GM19438 (cell line): ENCODE data around the gene TMEM169.
A peak's percentile ranks its signal among the peaks of the same experiment; 100 is the strongest.
"Not testable (repeated sequence)": the region's sequence is repeated elsewhere in the genome, so short reads cannot be mapped to it uniquely, and the experiment has no call there.

ENCODE experiments used
- ATAC-seq: cut with Tn5 transposase; IDR thresholded peaks from one replicate; pipeline ENCODE4 v1.9.1; 2021; ENCODE audit warnings: low read depth; ENCODE audit not compliant: unreplicated experiment

TMEM169 gene

DNA sequence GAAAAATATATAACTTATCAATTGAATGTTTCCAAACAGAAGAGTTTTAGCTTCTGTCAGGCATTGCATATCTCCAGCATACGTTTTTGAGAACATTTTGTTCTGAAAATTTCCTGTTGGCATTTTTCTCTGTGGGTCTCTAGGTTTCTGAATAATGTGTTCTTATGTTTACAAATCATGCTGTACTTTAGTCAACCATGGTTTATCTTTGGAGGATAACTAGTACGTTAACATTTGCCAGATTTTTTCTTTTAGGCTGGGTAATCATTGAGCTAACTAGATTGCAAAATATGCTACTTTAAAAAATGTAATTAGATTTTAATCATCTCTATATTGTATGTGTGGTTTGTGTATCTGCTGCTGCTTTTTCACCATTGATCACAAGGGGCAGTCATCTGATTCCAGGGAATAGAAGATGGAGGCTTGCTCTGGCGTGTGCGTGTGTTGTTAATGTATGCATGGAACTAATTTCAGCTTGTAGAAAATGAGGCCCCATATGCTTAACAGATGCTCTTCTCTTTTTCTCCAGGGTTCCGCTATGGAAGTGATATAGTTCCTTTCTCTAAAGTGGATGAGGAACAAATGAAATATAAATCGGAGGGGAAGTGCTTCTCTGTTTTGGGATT is 48.7 kb downstream of the TMEM169 start:
- no peak for ATAC-seq

DNA sequence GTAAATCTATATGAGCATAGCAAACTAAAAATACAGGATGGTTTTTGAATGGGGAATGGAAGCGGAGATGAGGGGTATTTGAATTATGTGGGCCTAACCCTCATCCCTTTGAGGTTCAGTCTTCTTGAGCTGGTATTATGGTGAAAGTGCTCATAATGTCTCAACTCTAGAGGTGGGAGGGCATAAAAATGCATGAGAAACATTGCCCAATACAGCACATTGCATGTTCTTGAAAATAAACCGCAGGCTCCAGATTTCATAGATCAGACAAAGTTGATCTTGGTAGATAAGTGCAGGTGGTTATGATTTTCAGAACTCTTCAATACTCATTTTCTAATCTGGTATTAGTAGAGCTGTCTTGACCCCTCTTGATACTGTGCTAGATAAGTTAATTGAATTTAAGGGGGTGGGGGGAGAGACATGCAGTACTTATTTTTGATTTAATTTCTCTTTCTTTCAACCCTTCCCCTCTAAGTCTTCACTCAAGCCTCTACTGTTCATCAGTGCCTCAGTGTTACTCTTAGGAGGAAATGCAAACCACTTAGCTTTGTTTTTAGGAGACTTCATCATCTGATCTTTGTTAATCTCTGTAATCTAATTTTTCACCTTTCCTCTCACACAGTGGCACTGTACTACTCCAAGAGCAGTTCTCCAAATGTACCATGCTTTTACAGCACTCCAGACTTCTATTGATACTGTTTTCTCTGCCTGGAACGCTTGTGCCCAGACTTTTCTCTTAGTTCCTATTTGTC is 49.6 kb downstream of the TMEM169 start:
- ATAC-seq = no peak

DNA sequence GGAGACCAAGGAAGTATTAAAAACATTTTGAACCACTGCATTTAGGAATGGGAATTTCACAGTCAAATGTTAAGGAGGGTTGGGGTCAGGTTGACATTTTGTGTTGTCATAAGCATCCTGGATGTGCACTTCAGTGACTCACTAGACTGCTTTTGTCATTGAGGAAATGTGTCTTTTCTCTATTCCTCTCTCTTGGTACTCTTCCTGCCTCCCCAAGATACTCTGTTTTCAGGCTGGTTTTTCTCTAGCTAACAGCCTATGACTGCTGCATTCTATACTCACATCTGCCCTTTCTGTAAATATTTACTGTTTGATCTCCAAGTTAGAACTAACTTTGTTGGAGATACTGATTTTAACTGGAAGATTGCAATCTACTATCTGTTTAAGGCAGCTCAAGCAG is 50.9 kb downstream of the TMEM169 start:
- no peak for ATAC-seq

DNA sequence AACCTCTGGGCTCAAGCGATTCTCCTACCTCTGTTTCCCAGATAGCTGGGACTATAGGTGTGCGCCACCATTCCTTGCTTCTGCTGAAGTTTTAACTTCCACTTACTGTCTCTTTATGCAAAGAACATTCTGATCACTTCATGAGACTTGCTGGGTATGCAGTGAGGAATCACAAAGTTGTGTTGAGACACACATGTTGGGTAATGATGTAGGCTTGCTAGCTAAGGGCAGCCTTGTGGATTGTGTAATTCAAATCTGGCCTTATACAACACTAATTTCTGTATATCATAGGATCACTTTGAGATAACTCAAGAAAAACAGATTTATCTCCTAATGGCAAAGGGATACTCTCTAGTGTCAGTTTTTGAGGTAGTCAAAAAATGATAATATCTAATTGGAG is 51.7 kb downstream of the TMEM169 start:
- ATAC-seq = no peak

DNA sequence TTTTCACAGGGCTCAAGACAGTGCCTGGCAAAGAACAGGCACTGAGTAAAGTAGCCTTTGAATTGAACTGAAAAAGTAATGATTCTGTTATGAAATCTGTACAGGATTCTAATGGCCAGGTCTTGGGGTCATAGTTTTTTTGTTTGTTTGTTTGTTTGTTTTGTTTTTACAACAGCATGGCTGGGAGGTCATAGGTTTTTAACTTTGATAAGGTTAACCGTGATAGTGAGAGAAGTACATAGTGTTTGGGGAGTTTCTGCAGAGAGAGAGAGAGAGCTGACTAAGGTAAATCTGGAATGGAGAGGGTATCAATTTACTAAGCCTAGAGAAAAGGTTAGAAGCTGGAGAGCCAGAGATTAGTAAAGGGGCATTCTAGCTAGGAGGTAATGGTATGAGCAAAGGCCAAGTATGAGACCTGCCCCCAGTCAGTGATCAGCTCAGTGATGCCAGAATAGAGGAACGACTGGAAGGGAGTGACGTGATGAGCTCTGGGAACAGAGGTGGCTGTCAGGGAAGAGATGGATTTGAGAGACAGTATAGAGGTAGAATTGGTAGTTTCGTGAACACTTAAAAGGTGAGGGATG is 53.3 kb downstream of the TMEM169 start:
- ATAC-seq = no peak

DNA sequence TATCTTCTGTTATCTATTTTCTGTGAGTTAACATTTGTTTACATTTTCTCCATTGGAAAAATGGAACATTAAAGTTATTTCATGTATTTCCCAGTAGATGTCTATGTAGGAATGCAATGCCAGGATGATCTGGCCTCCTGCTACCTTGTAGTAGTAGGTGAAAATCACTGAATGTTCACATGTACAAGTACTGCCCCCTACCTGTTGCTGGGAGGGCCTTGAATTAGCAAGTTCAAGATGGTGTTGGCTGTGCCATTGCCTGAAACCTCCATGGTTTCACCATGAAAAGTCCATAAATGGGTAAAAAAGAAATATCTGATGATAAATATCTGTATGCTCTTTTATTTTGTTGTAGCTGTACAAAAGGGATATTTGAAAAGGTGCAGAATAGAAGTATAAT is 58.2 kb downstream of the TMEM169 start:
- no peak for ATAC-seq

DNA sequence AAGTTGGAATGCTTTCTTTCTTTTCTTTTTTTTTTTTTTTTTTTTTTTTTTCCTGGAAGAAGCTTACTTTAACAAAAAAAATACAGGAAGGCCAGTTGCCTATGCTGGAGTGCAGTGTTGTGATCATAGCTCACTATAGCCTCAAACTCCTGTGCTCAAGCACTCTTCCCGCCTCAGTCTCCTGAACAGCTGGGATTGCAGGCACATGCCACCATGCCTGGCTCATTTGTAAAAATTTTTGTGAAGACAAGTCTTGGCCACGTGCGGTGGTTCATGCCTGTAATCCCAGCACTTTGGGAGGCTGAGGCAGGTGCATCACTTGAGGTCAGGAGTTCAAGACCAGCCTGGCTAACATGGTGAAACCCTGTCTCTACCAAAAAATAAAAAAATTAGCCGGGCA is 59.8 kb downstream of the TMEM169 start:
- not testable (repeated sequence) for ATAC-seq

DNA sequence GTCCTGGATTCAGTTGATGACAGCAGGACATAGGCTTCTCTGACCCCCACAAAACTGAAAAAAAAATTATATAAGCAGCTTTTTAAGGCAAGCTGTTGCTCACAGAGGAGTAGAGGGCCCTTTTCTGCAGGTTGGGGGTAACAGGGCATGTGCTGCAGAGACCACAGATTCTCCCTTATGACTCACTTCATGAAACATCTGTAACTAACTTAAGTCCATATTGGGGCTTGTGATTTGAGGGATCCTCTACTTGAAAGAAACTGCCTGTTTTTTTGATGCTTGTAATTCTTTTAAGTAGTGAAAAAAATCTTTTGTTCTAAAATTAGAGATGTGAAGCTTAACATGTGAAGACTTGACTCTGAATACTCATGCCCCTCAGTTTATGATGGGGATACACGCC is 60.8 kb downstream of the TMEM169 start:
- peak; percentile 98 for ATAC-seq

DNA sequence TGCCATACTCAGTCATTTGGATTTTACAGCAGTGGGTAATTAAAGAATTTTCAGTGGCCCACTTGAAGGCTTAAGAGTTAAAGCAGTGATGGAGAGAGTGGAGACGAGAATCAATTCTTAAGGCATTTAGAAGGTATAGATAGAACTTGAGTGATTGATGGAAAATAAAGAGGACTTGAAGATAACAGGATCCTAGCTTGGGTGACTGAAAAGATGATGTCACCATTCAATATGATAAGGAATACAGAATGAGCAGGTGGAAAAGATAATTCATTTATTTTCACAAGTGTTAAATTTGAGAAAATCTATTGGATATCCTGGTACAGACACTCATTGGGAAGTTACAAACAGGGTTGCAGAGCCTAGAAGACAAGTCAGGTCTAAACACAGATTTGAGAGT is 62.7 kb downstream of the TMEM169 start:
- no peak for ATAC-seq

DNA sequence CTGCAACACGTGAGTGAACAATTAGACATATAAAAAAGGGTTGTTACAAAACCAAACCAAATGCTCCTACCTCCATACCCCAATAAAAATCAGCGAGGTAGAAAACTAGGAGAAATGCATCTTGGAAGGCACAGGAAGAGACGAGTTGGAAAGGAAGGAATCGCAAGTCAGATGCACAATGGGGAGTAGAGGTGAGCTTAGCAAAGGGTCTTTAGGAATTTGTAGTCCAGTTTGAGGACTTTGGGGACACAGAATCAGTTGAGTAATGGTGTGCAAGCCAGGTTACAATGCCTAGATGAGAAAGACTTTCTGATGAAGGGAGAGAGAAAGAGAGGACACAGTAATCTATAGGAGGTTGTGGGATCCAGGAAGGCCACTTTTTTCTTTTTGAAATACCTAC is 63.1 kb downstream of the TMEM169 start:
- no peak for ATAC-seq

DNA sequence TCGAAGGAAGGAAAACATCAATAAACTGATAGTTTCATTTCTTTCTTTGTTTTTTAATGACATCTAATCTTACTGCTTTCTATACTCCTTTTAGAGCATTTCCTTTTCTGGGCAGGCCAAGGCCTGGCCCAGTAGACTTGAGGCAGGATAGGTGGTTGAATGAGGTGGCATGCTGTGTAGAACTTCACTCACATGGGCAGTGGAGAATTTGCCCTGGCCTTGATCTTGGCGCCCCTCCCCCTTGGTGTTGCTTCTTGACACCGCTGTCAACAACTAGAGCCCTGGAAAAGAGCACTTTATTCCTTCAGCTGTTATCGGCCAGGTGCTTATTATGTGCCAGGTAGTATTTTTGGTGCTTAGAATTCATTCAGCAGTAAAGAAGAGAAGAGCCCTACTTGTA is 64.9 kb downstream of the TMEM169 start:
- no peak for ATAC-seq

DNA sequence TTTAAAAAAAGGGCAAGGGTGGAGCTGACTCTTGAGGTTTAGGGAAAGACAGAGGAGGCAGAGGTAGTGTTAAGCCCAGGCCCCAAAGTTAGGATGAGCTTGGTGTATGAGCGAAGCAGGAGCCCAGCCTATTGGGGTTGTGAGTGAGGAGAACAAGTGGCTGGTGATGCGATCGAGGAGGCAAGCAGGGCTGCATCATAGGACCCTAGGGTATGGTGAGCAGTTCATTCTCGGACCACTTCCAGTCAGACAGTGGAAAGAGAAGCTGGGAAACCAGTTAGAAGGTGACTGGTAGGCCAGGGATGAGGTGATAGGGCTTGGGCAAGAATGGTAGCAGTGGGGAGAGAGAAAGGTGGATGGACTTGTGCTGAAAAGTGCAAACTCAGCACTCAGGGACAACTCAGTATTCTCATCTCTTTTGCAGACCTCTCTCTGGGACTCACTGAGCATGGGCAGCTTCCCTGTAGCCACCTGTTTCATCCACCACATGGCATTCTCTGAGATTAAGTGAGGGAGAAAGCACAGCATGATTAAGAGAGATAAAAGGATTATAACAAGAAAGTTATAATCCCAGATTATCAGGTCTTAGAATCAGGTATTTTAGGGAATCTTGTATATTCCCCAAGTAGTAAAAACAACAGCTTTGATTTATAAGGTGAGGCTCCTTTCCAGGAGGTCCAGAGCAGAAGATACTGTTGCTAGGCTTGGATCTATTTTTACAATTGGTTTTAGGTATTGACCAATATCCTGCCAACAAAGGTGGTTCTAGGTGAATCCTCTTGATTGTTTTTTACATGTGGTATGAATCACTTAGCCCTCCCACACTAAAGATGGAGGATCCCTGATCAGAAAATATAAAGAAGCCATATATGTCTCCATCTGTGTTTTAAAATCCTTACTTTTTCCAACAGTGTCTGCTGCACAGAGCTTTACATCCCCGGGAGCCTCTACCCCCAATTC is 65.7 kb downstream of the TMEM169 start:
- ATAC-seq = no peak

DNA sequence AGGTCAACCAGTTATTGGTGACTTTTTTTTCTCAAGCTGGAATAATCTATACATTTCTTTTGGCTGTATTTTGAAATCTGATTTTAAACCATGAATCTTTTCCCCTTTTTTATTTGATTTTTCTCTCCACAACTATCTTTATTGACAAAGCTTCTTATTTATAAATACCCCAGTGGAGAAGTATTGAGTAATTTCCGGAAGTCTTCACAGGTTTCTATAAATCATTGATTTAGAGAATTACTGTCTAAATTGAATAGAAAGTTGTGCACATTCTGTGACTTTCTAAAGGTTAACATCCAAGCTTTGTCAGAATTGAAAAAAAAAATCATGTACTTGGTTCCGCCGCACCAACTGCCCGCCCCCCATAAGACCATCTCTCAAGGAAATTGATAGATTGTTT is 67.3 kb downstream of the TMEM169 start:
- no peak for ATAC-seq

DNA sequence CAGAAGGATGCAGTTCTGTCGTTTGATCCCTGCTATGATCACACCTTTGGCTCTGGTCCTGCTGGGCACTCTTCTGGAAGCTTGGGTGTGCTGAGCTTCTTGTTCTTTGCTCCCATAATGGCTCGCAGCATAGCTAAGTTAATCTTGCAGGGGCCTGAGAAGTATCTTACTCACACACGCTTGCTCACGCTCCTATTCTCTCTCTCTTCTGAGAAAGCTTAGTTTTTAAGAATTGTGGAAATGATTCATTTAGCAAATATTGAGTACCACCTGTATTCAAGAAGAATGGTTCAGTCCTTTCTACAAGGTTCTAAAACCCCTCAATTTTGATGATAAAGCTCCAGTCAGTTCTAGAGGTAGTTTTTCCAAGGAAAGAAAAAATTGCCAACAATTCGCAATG is 68.0 kb downstream of the TMEM169 start:
- ATAC-seq = no peak

DNA sequence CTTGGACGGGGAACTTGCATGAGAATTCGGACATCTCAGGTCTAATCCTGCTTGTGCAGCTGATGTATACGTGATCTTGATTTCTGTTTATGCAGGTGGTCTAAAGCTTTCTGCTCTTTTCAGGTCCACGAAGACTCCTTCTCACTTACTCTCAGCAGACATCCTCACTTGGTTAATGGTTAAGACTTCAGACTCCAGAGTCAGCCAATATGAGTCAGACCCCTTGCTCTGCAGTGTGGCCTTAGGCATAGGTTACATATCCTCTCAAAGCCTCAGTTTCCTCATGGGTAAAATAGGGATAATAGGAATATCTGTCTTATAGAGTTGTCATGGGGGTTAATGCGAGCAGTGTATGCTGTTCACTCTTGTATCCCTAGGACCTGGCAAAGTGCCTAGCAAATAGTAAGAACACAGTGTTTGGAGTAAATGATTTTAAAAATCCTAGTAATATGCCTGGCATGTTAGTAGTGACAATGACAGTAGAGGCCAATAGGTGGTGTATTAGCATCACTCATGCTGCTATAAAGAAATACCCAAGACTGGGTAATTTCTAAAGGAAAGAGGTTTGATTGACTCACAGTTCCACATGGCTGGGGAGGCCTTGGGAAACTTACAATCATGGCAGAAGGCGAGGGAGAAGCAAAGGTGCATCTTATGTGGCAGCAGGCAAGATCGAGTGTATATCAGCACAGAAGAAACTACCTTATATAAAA is 69.8 kb downstream of the TMEM169 start:
- ATAC-seq = no peak
